Measurements from ENCODE around the gene IL1RAPL1.

- TF ChIP-seq CTCF (IDR thresholded peaks at IDR 0.05) (no peak), POLR2A (IDR thresholded peaks at IDR 0.05; ENCODE audit: low read depth) (no peak)
These were observed 122.2 kb downstream of the IL1RAPL1 start for GRCh38 chrX:28709421-28709820.

Data from esophagus muscularis mucosa (tissue), 3 donors.